K562 (cell line): ENCODE measurements around the gene GPR171. TPM values are rescaled to one million over a fixed set of nuclear protein-coding genes. Genes with fewer than 3 reads are reported as not detected.

ENCODE experiments used
- RAD51 ChIP-seq: fragments of 450-650 bp; IDR thresholded peaks from 2 replicates; pipeline ENCODE4 v1.7.1; 2016; ENCODE audit warnings: low read depth, mild to moderate bottlenecking, borderline replicate concordance
- RFX5 ChIP-seq: IDR thresholded peaks from 2 replicates; pipeline ENCODE4 v1.6.1; 2011; ENCODE audit warnings: low read depth, mild to moderate bottlenecking, improper control_type of control experiment, low read length
- STAG1 ChIP-seq: sonication (generic); formaldehyde crosslinking; IDR thresholded peaks from 2 replicates; pipeline ENCODE4 v1.5.0; 2020; ENCODE audit warnings: missing genetic modification reagents, borderline replicate concordance
- SUPT5H ChIP-seq: fragments of 450-650 bp; IDR thresholded peaks from 2 replicates; pipeline ENCODE4 v1.6.1; 2016
- ZNF561 ChIP-seq: fragments of 450-650 bp; formaldehyde crosslinking; conservative IDR thresholded peaks from 2 replicates; pipeline ENCODE4 v1.4.0; 2020; ENCODE audit warnings: mild to moderate bottlenecking, moderate library complexity
- polyA plus RNA-seq, 8 experiments: library from polyadenylated mRNA; depleted of rRNA in 4 of 8; stranded (reverse) in 5 of 8; unstranded in 3 of 8; fragments of >200 nt; fragmentation: Nextera tagmentation in 2 of 8; fragmentation: Illumina TruSeq in 1 of 8; extraction: Ambion mirVana in 2 of 8; extraction: Trizol in 1 of 8; gene quantifications; 2 replicates each; pipeline versions ENCODE4 v1.2.1 to v1.2.3, GENCODE V29; 2011 to 2014; ENCODE audit warnings: inconsistent platforms in 1 of 8, missing spikeins in 1 of 8
- total RNA-seq, 7 experiments: library from RNA; depleted of rRNA in 6 of 7; stranded (reverse); fragments of >200 nt in 6 of 7; fragmentation: Illumina TruSeq in 2 of 7; extraction: Trizol in 2 of 7; gene quantifications; 2 replicates each; pipeline versions ENCODE4 v1.2.1 to v1.2.3, GENCODE V29; 2011 to 2021; ENCODE audit warnings: low replicate concordance in 1 of 7
- TF ChIP-seq, protein P1 (sequence below), 2 experiments: fragments of 450-650 bp; formaldehyde crosslinking in 1 of 2; IDR thresholded peaks; 2 replicates each; pipeline versions ENCODE4 v1.4.0 to v1.6.1; 2014 to 2020; ENCODE audit warnings: mild to moderate bottlenecking in 2 of 2, borderline replicate concordance in 1 of 2, low read depth in 1 of 2
- TF ChIP-seq, protein P2 (sequence below): fragments of 250-450 bp; sonication (Bioruptor Pico); IDR thresholded peaks from 2 replicates; pipeline ENCODE4 v1.4.0; 2020; ENCODE audit warnings: mild to moderate bottlenecking, moderate library complexity, borderline replicate concordance
- TF ChIP-seq, protein P3 (sequence below), 2 experiments: fragments of 150-350 bp in 1 of 2; IDR thresholded peaks; 2 replicates each; pipeline ENCODE4 v1.6.1; 2012 to 2016; ENCODE audit warnings: low read depth in 2 of 2, low read length in 2 of 2, mild to moderate bottlenecking in 1 of 2, moderate library complexity in 1 of 2
- TF ChIP-seq, protein P4 (sequence below): fragments of 250-450 bp; sonication (Bioruptor Pico); IDR thresholded peaks from 2 replicates; pipeline ENCODE4 v1.4.0; 2020; ENCODE audit warnings: borderline replicate concordance

GPR171 gene
- total and polyA plus RNA-seq, 9 of the 15 experiments (the other 6 are each of a cell fraction or from before 2014, with no cell fraction given), result not detected

DNA sequence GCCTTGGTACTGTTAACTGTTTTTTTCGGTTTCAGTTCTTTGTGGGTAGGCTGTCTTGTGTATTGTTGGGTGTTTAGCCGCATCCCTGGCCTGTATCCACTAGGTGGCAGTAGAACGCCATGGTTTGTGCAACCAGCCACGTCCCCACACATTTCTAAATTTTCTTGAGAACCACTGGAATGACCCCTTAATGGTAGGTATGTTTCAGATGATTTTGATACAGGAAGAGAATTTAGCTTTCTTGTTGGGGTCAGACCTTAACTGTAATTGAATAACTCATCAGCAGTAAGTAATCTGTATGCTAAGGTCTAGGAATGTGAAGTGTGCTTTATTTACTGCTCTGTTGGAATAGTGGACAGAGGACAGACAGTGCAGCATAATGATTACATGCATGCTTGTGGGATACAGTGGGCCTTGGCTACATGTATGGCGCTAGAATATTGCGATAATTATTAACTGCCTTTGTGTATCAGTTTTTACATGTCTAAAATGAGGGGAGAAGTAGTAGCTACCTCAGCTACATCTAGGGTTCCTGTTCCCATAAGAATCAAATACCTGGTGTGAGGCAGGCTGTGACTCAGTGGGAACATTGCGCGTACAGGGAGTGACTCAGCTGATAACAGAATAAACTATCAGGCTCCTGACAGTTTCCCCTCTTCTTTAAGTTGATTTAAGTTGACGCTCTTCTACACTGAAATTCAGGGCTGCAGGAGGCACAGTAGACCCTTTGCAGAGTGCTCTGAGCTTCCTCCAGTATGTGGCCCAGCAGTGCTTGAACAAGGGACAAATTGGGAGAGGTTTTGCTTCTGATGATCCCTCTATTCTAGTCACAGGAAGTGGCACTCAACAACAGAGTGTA, 25.0 kb upstream of the GPR171 start (continued):
- TF ChIP-seq, protein P1, sequence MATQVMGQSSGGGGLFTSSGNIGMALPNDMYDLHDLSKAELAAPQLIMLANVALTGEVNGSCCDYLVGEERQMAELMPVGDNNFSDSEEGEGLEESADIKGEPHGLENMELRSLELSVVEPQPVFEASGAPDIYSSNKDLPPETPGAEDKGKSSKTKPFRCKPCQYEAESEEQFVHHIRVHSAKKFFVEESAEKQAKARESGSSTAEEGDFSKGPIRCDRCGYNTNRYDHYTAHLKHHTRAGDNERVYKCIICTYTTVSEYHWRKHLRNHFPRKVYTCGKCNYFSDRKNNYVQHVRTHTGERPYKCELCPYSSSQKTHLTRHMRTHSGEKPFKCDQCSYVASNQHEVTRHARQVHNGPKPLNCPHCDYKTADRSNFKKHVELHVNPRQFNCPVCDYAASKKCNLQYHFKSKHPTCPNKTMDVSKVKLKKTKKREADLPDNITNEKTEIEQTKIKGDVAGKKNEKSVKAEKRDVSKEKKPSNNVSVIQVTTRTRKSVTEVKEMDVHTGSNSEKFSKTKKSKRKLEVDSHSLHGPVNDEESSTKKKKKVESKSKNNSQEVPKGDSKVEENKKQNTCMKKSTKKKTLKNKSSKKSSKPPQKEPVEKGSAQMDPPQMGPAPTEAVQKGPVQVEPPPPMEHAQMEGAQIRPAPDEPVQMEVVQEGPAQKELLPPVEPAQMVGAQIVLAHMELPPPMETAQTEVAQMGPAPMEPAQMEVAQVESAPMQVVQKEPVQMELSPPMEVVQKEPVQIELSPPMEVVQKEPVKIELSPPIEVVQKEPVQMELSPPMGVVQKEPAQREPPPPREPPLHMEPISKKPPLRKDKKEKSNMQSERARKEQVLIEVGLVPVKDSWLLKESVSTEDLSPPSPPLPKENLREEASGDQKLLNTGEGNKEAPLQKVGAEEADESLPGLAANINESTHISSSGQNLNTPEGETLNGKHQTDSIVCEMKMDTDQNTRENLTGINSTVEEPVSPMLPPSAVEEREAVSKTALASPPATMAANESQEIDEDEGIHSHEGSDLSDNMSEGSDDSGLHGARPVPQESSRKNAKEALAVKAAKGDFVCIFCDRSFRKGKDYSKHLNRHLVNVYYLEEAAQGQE (IDR thresholded peaks at IDR 0.05; ENCODE audit: borderline replicate concordance), result peak; percentile 80
- TF ChIP-seq, protein P1 (CRISPR knock-in tag; IDR thresholded peaks at IDR 0.05; ENCODE audit: low read depth), result no peak
- TF ChIP-seq RFX5, result no peak
- no peak for TF ChIP-seq RAD51
- no peak for TF ChIP-seq ZNF561 (CRISPR knock-in tag)
- TF ChIP-seq SUPT5H, result no peak
- TF ChIP-seq, protein P2, sequence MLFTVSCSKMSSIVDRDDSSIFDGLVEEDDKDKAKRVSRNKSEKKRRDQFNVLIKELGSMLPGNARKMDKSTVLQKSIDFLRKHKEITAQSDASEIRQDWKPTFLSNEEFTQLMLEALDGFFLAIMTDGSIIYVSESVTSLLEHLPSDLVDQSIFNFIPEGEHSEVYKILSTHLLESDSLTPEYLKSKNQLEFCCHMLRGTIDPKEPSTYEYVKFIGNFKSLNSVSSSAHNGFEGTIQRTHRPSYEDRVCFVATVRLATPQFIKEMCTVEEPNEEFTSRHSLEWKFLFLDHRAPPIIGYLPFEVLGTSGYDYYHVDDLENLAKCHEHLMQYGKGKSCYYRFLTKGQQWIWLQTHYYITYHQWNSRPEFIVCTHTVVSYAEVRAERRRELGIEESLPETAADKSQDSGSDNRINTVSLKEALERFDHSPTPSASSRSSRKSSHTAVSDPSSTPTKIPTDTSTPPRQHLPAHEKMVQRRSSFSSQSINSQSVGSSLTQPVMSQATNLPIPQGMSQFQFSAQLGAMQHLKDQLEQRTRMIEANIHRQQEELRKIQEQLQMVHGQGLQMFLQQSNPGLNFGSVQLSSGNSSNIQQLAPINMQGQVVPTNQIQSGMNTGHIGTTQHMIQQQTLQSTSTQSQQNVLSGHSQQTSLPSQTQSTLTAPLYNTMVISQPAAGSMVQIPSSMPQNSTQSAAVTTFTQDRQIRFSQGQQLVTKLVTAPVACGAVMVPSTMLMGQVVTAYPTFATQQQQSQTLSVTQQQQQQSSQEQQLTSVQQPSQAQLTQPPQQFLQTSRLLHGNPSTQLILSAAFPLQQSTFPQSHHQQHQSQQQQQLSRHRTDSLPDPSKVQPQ, result no peak
- TF ChIP-seq, protein P3, sequence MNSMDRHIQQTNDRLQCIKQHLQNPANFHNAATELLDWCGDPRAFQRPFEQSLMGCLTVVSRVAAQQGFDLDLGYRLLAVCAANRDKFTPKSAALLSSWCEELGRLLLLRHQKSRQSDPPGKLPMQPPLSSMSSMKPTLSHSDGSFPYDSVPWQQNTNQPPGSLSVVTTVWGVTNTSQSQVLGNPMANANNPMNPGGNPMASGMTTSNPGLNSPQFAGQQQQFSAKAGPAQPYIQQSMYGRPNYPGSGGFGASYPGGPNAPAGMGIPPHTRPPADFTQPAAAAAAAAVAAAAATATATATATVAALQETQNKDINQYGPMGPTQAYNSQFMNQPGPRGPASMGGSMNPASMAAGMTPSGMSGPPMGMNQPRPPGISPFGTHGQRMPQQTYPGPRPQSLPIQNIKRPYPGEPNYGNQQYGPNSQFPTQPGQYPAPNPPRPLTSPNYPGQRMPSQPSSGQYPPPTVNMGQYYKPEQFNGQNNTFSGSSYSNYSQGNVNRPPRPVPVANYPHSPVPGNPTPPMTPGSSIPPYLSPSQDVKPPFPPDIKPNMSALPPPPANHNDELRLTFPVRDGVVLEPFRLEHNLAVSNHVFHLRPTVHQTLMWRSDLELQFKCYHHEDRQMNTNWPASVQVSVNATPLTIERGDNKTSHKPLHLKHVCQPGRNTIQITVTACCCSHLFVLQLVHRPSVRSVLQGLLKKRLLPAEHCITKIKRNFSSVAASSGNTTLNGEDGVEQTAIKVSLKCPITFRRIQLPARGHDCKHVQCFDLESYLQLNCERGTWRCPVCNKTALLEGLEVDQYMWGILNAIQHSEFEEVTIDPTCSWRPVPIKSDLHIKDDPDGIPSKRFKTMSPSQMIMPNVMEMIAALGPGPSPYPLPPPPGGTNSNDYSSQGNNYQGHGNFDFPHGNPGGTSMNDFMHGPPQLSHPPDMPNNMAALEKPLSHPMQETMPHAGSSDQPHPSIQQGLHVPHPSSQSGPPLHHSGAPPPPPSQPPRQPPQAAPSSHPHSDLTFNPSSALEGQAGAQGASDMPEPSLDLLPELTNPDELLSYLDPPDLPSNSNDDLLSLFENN (IDR thresholded peaks at IDR 0.05; ENCODE audit: low read depth in 2 of 2, low read length in 2 of 2), result no peak
- TF ChIP-seq STAG1 (CRISPR knock-in tag), result peak; percentile 85
- TF ChIP-seq, protein P4, sequence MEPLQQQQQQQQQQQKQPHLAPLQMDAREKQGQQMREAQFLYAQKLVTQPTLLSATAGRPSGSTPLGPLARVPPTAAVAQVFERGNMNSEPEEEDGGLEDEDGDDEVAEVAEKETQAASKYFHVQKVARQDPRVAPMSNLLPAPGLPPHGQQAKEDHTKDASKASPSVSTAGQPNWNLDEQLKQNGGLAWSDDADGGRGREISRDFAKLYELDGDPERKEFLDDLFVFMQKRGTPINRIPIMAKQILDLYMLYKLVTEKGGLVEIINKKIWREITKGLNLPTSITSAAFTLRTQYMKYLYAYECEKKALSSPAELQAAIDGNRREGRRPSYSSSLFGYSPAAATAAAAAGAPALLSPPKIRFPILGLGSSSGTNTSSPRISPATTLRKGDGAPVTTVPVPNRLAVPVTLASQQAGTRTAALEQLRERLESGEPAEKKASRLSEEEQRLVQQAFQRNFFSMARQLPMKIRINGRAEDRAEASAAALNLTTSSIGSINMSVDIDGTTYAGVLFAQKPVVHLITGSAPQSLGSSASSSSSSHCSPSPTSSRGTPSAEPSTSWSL (CRISPR knock-in tag), result no peak
